IMR-90 (cell line): Measurements from ENCODE around the gene OR6K6. TPM values are rescaled to one million over a fixed set of nuclear protein-coding genes. Genes with fewer than 3 reads are reported as not detected.

Experiments
- ATAC-seq: fragments of 200-7000 bp; cut with Tn5 transposase; 2 replicates; pipeline ENCODE4 v1.9.1; 2020; ENCODE audit warnings: low read depth, mild to moderate bottlenecking, moderate library complexity
- BruUV-seq: library from RNA; stranded (reverse); fragments of 400-500 nt; replicated peaks from 2 replicates; lab custom pipeline; 2021; lab: Mats Ljungman, UMichigan
- CTCF ChIA-PET: fragments of 300-600 bp; formaldehyde crosslinking; extraction: SDS; loops from one replicate; lab custom pipeline; 2021; ENCODE audit warnings: antibody characterized with exemption; lab: Yijun Ruan, JAX
- POLR2A ChIA-PET: fragments of 300-600 bp; sonication (Branson Sonifier 250); formaldehyde crosslinking; loops from one replicate; lab custom pipeline; 2022; ENCODE audit warnings: antibody characterized with exemption; ENCODE audit not compliant: unreplicated experiment; lab: Charles Lee
- DNase-seq: peaks from one replicate; pipeline ENCODE4 v3.0.0; 2013
- H2AFZ ChIP-seq: replicated peaks from 2 replicates; pipeline ENCODE3; 2013; ENCODE audit warnings: low read length, mild to moderate bottlenecking; ENCODE audit not compliant: poor library complexity
- H2AK5ac ChIP-seq: 2 replicates; pipeline ENCODE4 v1.6.1; 2013; ENCODE audit warnings: low read depth, low read length, inconsistent platforms
- H2AK9ac ChIP-seq: replicated peaks from 2 replicates; pipeline ENCODE3; 2013; ENCODE audit warnings: mild to moderate bottlenecking, low read depth, low read length, moderate library complexity; ENCODE audit not compliant: poor library complexity
- H2BK120ac ChIP-seq: 2 replicates; pipeline ENCODE4 v1.6.1; 2013; ENCODE audit warnings: low read depth, low read length, inconsistent platforms
- H2BK15ac ChIP-seq: 3 replicates; pipeline ENCODE4 v1.6.1; 2013; ENCODE audit warnings: low read depth, low read length, inconsistent platforms
- H2BK20ac ChIP-seq: 2 replicates; pipeline ENCODE4 v1.6.1; 2013; ENCODE audit warnings: low read depth, mild to moderate bottlenecking, inconsistent platforms, low read length, moderate library complexity
- H2BK5ac ChIP-seq: 2 replicates; pipeline ENCODE4 v1.6.1; 2013; ENCODE audit warnings: mild to moderate bottlenecking, low read depth, low read length, inconsistent platforms; ENCODE audit not compliant: poor library complexity, severe bottlenecking
- H3K14ac ChIP-seq: replicated peaks from 2 replicates; pipeline ENCODE4 v1.6.1; 2013; ENCODE audit warnings: low read depth, low read length, inconsistent platforms
- H3K18ac ChIP-seq: 2 replicates; pipeline ENCODE4 v1.6.1; 2013; ENCODE audit warnings: low read depth, low read length, control low read depth
- H3K23ac ChIP-seq: 2 replicates; pipeline ENCODE4 v1.6.1; 2013; ENCODE audit warnings: low read depth, low read length, inconsistent platforms
- H3K27ac ChIP-seq: 2 replicates; pipeline ENCODE4 v1.5.1; 2013; ENCODE audit warnings: mild to moderate bottlenecking, control low read depth, low read length; ENCODE audit not compliant: insufficient read depth
- H3K27me3 ChIP-seq: 2 replicates; pipeline ENCODE4 v1.6.1; 2013; ENCODE audit warnings: low read length; ENCODE audit not compliant: control insufficient read depth, insufficient read depth
- H3K36me3 ChIP-seq: 2 replicates; pipeline ENCODE4 v1.6.1; 2013; ENCODE audit warnings: low read length, mixed read lengths; ENCODE audit not compliant: control insufficient read depth, insufficient read depth
- H3K4ac ChIP-seq: 2 replicates; pipeline ENCODE4 v1.6.1; 2013; ENCODE audit warnings: low read depth, low read length, inconsistent platforms
- H3K4me1 ChIP-seq: 2 replicates; pipeline ENCODE4 v1.6.1; 2013; ENCODE audit warnings: low read length, mixed read lengths; ENCODE audit not compliant: control insufficient read depth, insufficient read depth
- H3K4me2 ChIP-seq: 2 replicates; pipeline ENCODE4 v1.6.1; 2013; ENCODE audit warnings: low read depth, mild to moderate bottlenecking, control low read depth, low read length, moderate library complexity
- H3K4me3 ChIP-seq: 2 replicates; pipeline ENCODE4 v1.5.1; 2013; ENCODE audit warnings: low read depth, mild to moderate bottlenecking, control low read depth, low read length, moderate library complexity; ENCODE audit not compliant: insufficient read depth
- H3K56ac ChIP-seq: 2 replicates; pipeline ENCODE4 v1.6.1; 2013; ENCODE audit warnings: low read length, inconsistent platforms; ENCODE audit not compliant: insufficient read depth; ENCODE audit errors: extremely low read depth
- H3K79me1 ChIP-seq, 2 experiments: 2 replicates each; pipeline ENCODE4 v1.6.1; 2013; ENCODE audit warnings: low read length in 2 of 2, inconsistent platforms in 1 of 2, low read depth in 1 of 2
- H3K9ac ChIP-seq: 2 replicates; pipeline ENCODE4 v1.6.1; 2013; ENCODE audit warnings: low read depth, low read length, control low read depth
- H3K9me1 ChIP-seq: 2 replicates; pipeline ENCODE4 v1.6.1; 2013; ENCODE audit warnings: low read length, inconsistent platforms; ENCODE audit not compliant: insufficient read depth
- H3K9me3 ChIP-seq: 2 replicates; pipeline ENCODE4 v1.6.1; 2013; ENCODE audit warnings: low read length; ENCODE audit not compliant: control insufficient read depth, insufficient read depth
- H4K20me1 ChIP-seq: 2 replicates; pipeline ENCODE4 v1.6.1; 2013; ENCODE audit warnings: low read length, inconsistent platforms; ENCODE audit not compliant: insufficient read depth
- H4K5ac ChIP-seq: 2 replicates; pipeline ENCODE4 v1.6.1; 2013; ENCODE audit warnings: mild to moderate bottlenecking, low read depth, low read length, control low read depth
- H4K8ac ChIP-seq, 2 experiments: 2 replicates each; pipeline ENCODE4 v1.6.1; 2013; ENCODE audit warnings: low read depth in 2 of 2, low read length in 2 of 2, control low read depth in 1 of 2, inconsistent platforms in 1 of 2
- H4K91ac ChIP-seq: 2 replicates; pipeline ENCODE4 v1.6.1; 2013; ENCODE audit warnings: low read depth, low read length, inconsistent platforms; ENCODE audit not compliant: insufficient read depth
- BHLHE40 ChIP-seq: fragments of 150-350 bp; IDR thresholded peaks from 2 replicates; pipeline ENCODE4 v1.6.1; 2016; ENCODE audit warnings: mild to moderate bottlenecking, low read depth, low read length
- CEBPB ChIP-seq: IDR thresholded peaks from 2 replicates; pipeline ENCODE4 v1.6.1; 2012; ENCODE audit warnings: low read depth, low read length, improper control_type of control experiment
- FOS ChIP-seq: fragments of 150-350 bp; IDR thresholded peaks from 2 replicates; pipeline ENCODE4 v1.6.1; 2016; ENCODE audit warnings: low read depth, low read length
- MAFK ChIP-seq: IDR thresholded peaks from 2 replicates; pipeline ENCODE4 v1.6.1; 2012; ENCODE audit warnings: low read depth, low read length, improper control_type of control experiment
- MAZ ChIP-seq: IDR thresholded peaks from 2 replicates; pipeline ENCODE4 v1.6.1; 2012; ENCODE audit warnings: low read depth, mild to moderate bottlenecking, low read length, improper control_type of control experiment, moderate library complexity, borderline replicate concordance
- MXI1 ChIP-seq: IDR thresholded peaks from 2 replicates; pipeline ENCODE4 v1.6.1; 2012; ENCODE audit warnings: low read depth, mild to moderate bottlenecking, low read length, moderate library complexity, borderline replicate concordance
- NFE2L2 ChIP-seq: fragments of 150-350 bp; IDR thresholded peaks from 2 replicates; pipeline ENCODE4 v1.6.1; 2016; ENCODE audit warnings: low read depth, mild to moderate bottlenecking, low read length
- RAD21 ChIP-seq: IDR thresholded peaks from 2 replicates; pipeline ENCODE4 v1.6.1; 2012; ENCODE audit warnings: low read length, improper control_type of control experiment
- RCOR1 ChIP-seq: IDR thresholded peaks from 2 replicates; pipeline ENCODE4 v1.6.1; 2012; ENCODE audit warnings: mild to moderate bottlenecking, low read length, improper control_type of control experiment; ENCODE audit not compliant: insufficient replicate concordance
- RFX5 ChIP-seq: IDR thresholded peaks from 2 replicates; pipeline ENCODE4 v1.8.0; 2012; ENCODE audit warnings: low read depth, mild to moderate bottlenecking, low read length, moderate library complexity
- SMC3 ChIP-seq: fragments of 150-350 bp; IDR thresholded peaks from 2 replicates; pipeline ENCODE4 v1.6.1; 2016; ENCODE audit warnings: low read depth, mild to moderate bottlenecking, antibody characterized with exemption, low read length, moderate library complexity
- WGBS, 2 experiments: methylation state at CpG; one replicate each; pipeline versions ENCODE4 v1.1.5 to v1.1.7; 2013; ENCODE audit warnings: missing lambda C conversion rate in 2 of 2; ENCODE audit not compliant: insufficient read length in 1 of 2; ENCODE audit errors: extremely low coverage in 2 of 2; 5-methylcytosine and 5-hydroxymethylcytosine counted together
- dilution Hi-C: fragments of 300-500 bp; cut with HindIII; formaldehyde crosslinking; loops from one replicate; pipeline ENCODE4 v1.14.3; 2018; ENCODE audit warnings: low sequenced_read_pairs; ENCODE audit not compliant: unreplicated experiment
- in situ Hi-C: fragments of 300-500 bp; cut with MboI; formaldehyde crosslinking; loops from 3 replicates; pipeline ENCODE4 v1.14.3; 2019; ENCODE audit warnings: low sequenced_read_pairs, inconsistent platforms, mixed read lengths
- intact Hi-C: fragments of 100-400 bp; cut with micrococcal nuclease; formaldehyde crosslinking; loops from 2 replicates; pipeline ENCODE4 v1.10.0; 2022
- polyA plus RNA-seq, 3 experiments: library from polyadenylated mRNA; depleted of rRNA; stranded (reverse); fragments of >200 nt; gene quantifications; 2 replicates each; pipeline ENCODE4 v1.2.3, GENCODE V29; 2012; ENCODE audit warnings: low replicate concordance in 1 of 3
- total RNA-seq: library from RNA; depleted of rRNA; stranded (reverse); fragments of >200 nt; gene quantifications from 2 replicates; pipeline ENCODE4 v1.2.3, GENCODE V29; 2012
- TF ChIP-seq, protein P1 (sequence below): conservative IDR thresholded peaks from 2 replicates; pipeline ENCODE4 v1.5.1; 2012; ENCODE audit warnings: mild to moderate bottlenecking, low read depth, low read length, improper control_type of control experiment
- TF ChIP-seq, protein P2 (sequence below): fragments of 150-350 bp; IDR thresholded peaks from 2 replicates; pipeline ENCODE4 v1.6.1; 2017; ENCODE audit warnings: mild to moderate bottlenecking, antibody characterized with exemption, low read length, low read depth

OR6K6 gene
- total and polyA plus RNA-seq, 2 of the 4 experiments (the other 2 are of a cell fraction) = not detected

DNA sequence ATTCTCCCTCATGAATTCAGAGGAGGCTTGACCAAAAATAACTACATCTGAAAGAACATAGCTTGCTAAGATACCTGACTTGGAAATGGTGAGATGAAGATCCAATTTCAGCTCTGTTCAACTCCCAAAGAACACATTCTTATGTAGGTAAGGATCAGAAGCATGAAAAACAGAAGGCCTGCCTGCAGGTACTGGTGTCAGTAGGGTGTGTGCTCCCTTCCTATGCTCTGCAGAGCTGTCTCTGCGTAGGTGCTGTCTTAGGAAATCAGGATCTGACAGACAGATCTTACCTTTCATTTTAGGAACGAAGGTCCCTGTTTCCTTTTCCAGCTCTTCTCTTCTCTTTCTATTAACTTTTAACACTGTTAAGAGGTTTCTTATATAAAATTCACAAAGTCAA is 48.4 kb upstream of the OR6K6 start:
- no peak overlapping the region for H3K14ac ChIP-seq
- no peak overlapping the region for H2BK15ac ChIP-seq
- dilution Hi-C loops = no loop called here
- no peak overlapping the region for H4K5ac ChIP-seq
- ChIA-PET POLR2A (no interaction called here), CTCF (no interaction called here)
- no peaks in the 10 kb centered on the region for H3K9me1 ChIP-seq
- no peak overlapping the region for H3K4ac ChIP-seq
- no peak for DNase-seq
- no peak overlapping the region for H3K27ac ChIP-seq
- BruUV-seq = no TSS peak
- no peak overlapping the region for H3K18ac ChIP-seq
- no peak overlapping the region for H2BK5ac ChIP-seq
- H3K27me3 ChIP-seq = no peaks in the 10 kb centered on the region
- TF ChIP-seq FOS = no peak
- no peak for TF ChIP-seq RFX5
- no peak for TF ChIP-seq RCOR1
- no peak for TF ChIP-seq BHLHE40
- TF ChIP-seq MAFK = no peak
- TF ChIP-seq MXI1 = no peak
- TF ChIP-seq, protein P1, sequence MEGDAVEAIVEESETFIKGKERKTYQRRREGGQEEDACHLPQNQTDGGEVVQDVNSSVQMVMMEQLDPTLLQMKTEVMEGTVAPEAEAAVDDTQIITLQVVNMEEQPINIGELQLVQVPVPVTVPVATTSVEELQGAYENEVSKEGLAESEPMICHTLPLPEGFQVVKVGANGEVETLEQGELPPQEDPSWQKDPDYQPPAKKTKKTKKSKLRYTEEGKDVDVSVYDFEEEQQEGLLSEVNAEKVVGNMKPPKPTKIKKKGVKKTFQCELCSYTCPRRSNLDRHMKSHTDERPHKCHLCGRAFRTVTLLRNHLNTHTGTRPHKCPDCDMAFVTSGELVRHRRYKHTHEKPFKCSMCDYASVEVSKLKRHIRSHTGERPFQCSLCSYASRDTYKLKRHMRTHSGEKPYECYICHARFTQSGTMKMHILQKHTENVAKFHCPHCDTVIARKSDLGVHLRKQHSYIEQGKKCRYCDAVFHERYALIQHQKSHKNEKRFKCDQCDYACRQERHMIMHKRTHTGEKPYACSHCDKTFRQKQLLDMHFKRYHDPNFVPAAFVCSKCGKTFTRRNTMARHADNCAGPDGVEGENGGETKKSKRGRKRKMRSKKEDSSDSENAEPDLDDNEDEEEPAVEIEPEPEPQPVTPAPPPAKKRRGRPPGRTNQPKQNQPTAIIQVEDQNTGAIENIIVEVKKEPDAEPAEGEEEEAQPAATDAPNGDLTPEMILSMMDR = no peak
- no peak for TF ChIP-seq SMC3
- TF ChIP-seq NFE2L2 = no peak
- no peak for TF ChIP-seq CEBPB
- TF ChIP-seq, protein P2, sequence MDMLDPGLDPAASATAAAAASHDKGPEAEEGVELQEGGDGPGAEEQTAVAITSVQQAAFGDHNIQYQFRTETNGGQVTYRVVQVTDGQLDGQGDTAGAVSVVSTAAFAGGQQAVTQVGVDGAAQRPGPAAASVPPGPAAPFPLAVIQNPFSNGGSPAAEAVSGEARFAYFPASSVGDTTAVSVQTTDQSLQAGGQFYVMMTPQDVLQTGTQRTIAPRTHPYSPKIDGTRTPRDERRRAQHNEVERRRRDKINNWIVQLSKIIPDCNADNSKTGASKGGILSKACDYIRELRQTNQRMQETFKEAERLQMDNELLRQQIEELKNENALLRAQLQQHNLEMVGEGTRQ = no peak
- TF ChIP-seq MAZ = no peak
- no peak for TF ChIP-seq RAD21
- no peak overlapping the region for H2BK20ac ChIP-seq
- no peaks in the 10 kb centered on the region for H4K20me1 ChIP-seq
- H2AFZ ChIP-seq = no peak overlapping the region
- intact Hi-C loops = no loop called here
- H3K9ac ChIP-seq = no peak overlapping the region
- no peaks in the 10 kb centered on the region for H3K4me1 ChIP-seq
- no peak overlapping the region for H2AK9ac ChIP-seq
- no peak overlapping the region for H4K8ac ChIP-seq
- no peak overlapping the region for H3K4me3 ChIP-seq
- H3K23ac ChIP-seq = no peak overlapping the region
- in situ Hi-C loops = no loop called here
- no CpG with 5 or more reads among the region's 2 CpGs for WGBS, 2 experiments
- no peaks in the 10 kb centered on the region for H3K9me3 ChIP-seq
- no peak overlapping the region for H3K4me2 ChIP-seq
- no peak overlapping the region for H3K56ac ChIP-seq
- no peak overlapping the region for H4K91ac ChIP-seq
- H3K36me3 ChIP-seq = no peaks in the 10 kb centered on the region
- H3K79me1 ChIP-seq = no peaks in the 10 kb centered on the region
- no peak for ATAC-seq
- H2AK5ac ChIP-seq = no peak overlapping the region
- H2BK120ac ChIP-seq = no peak overlapping the region
